ENCODE data around the gene SEC24A.
"Not testable (repeated sequence)": the region's sequence is repeated elsewhere in the genome, so short reads cannot be mapped to it uniquely, and the experiment has no call there.

Gene SEC24A

DNA sequence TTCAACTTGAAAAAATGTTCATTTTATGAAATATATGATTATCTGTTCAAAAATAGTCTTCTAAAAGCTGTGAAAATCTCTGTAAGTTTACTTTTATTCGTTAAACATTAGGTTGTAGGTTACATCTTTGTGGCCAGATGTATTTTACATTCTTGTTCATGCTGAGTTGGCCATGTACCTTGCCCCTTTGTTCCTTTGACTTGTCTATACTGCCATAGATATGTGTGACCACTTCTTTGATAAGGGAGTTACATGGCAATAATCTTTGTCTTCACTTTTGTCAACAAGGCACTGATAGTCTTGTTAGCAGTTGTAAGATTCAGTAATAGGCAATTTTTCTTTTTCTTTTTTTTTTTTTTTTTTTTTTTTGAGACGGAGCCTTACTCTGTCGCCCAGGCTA lies 15.9 kb downstream of the SEC24A start:
- Histone ChIP-seq H3K27me3 (replicated peaks; ENCODE audit: insufficient read depth, low read length) (no peaks in the 10 kb centered on the region), H3K4me3 (ENCODE audit: low read length) (no peak overlapping the region), H3K4me2 (ENCODE audit: low read depth, low read length) (no peak overlapping the region), H4K20me1 (ENCODE audit: insufficient read depth, low read length) (peaks cover 21% of the 10 kb centered on the region; the same call in 1 of the 2 replicates), H3K79me2 (ENCODE audit: low read length) (peaks cover 83% of the 10 kb centered on the region), H3K9me2 (replicated peaks; ENCODE audit: insufficient read depth, low read length) (no peaks in the 10 kb centered on the region), H3K27ac (ENCODE audit: low read length) (no peak overlapping the region), H3K4me1 (ENCODE audit: low read length) (no peaks in the 10 kb centered on the region), H3K9ac (ENCODE audit: low read length) (no peak overlapping the region), H3K36me3 (replicated peaks; ENCODE audit: insufficient read depth, low read length) (peaks cover 12% of the 10 kb centered on the region), H3K9me3 (replicated peaks; ENCODE audit: insufficient read depth, low read length) (no peaks in the 10 kb centered on the region), H2AFZ (ENCODE audit: low read length) (no peak overlapping the region), H3F3A (ENCODE audit: insufficient read depth, low read length) (no peaks in the 10 kb centered on the region; the same call in 1 of the 2 replicates)
- no peak for DNase-seq
- TF ChIP-seq, protein P1, sequence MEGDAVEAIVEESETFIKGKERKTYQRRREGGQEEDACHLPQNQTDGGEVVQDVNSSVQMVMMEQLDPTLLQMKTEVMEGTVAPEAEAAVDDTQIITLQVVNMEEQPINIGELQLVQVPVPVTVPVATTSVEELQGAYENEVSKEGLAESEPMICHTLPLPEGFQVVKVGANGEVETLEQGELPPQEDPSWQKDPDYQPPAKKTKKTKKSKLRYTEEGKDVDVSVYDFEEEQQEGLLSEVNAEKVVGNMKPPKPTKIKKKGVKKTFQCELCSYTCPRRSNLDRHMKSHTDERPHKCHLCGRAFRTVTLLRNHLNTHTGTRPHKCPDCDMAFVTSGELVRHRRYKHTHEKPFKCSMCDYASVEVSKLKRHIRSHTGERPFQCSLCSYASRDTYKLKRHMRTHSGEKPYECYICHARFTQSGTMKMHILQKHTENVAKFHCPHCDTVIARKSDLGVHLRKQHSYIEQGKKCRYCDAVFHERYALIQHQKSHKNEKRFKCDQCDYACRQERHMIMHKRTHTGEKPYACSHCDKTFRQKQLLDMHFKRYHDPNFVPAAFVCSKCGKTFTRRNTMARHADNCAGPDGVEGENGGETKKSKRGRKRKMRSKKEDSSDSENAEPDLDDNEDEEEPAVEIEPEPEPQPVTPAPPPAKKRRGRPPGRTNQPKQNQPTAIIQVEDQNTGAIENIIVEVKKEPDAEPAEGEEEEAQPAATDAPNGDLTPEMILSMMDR (IDR thresholded peaks at IDR 0.05; ENCODE audit: low read length), result no peak
- no peak for TF ChIP-seq EZH2phosphoT487 (IDR thresholded peaks at IDR 0.05; ENCODE audit: low read length)
- no peak for TF ChIP-seq EZH2 (optimal IDR thresholded peaks at IDR 0.05; ENCODE audit: low read depth, low read length)

GRCh38 chr5:134673546-134673945 lies 25.0 kb downstream of the SEC24A start:
- not testable (repeated sequence) for H3K27me3 ChIP-seq (replicated peaks; ENCODE audit: insufficient read depth, low read length); H2AFZ ChIP-seq (ENCODE audit: low read length); H3K9me3 ChIP-seq (replicated peaks; ENCODE audit: insufficient read depth, low read length); DNase-seq; H3K9ac ChIP-seq (ENCODE audit: low read length); H3F3A ChIP-seq (ENCODE audit: insufficient read depth, low read length); H3K27ac ChIP-seq (ENCODE audit: low read length); H3K4me1 ChIP-seq (ENCODE audit: low read length); H4K20me1 ChIP-seq (ENCODE audit: insufficient read depth, low read length); H3K4me3 ChIP-seq (ENCODE audit: low read length); H3K4me2 ChIP-seq (ENCODE audit: low read depth, low read length); H3K36me3 ChIP-seq (replicated peaks; ENCODE audit: insufficient read depth, low read length); H3K9me2 ChIP-seq (replicated peaks; ENCODE audit: insufficient read depth, low read length)
- peaks cover 42% of the 10 kb centered on the region for H3K79me2 ChIP-seq (ENCODE audit: low read length)

DNA sequence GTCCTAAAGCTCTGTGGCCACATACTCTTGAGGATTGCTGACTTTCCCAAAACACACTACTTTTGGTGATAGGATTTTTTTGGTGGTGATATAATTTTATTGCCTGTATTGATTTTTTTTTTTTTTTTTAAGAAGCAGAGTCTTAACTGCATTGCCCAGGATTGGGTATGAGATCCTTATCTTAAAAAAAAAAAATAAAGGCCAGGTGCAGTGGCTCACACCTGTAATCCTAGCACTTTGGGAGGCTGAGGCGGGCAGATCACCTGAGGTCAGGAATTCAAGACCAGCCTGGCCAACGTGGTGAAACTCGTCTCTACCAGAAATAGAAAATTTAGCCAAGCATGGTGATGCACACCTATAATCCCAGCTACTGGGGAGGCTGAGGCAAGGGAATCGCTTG lies 28.8 kb downstream of the SEC24A start:
- peaks cover 16% of the 10 kb centered on the region for H3K79me2 ChIP-seq (ENCODE audit: low read length)
- not testable (repeated sequence) for H3K4me1 ChIP-seq (ENCODE audit: low read length); H3F3A ChIP-seq (ENCODE audit: insufficient read depth, low read length); DNase-seq; H3K4me3 ChIP-seq (ENCODE audit: low read length); H3K9me2 ChIP-seq (replicated peaks; ENCODE audit: insufficient read depth, low read length); H2AFZ ChIP-seq (ENCODE audit: low read length); H3K9ac ChIP-seq (ENCODE audit: low read length); H3K9me3 ChIP-seq (replicated peaks; ENCODE audit: insufficient read depth, low read length); H4K20me1 ChIP-seq (ENCODE audit: insufficient read depth, low read length); H3K27me3 ChIP-seq (replicated peaks; ENCODE audit: insufficient read depth, low read length); H3K4me2 ChIP-seq (ENCODE audit: low read depth, low read length); H3K27ac ChIP-seq (ENCODE audit: low read length)
- H3K36me3 ChIP-seq (replicated peaks; ENCODE audit: insufficient read depth, low read length), result peaks cover 12% of the 10 kb centered on the region; the same call in 1 of the 2 replicates

GRCh38 chr5:134690144-134690543 lies 41.6 kb downstream of the SEC24A start:
- H3K4me1 ChIP-seq (ENCODE audit: low read length); DNase-seq; H3K79me2 ChIP-seq (ENCODE audit: low read length); H3K9me3 ChIP-seq (replicated peaks; ENCODE audit: insufficient read depth, low read length); H3K9me2 ChIP-seq (replicated peaks; ENCODE audit: insufficient read depth, low read length); H2AFZ ChIP-seq (ENCODE audit: low read length); H3K4me2 ChIP-seq (ENCODE audit: low read depth, low read length); H3K4me3 ChIP-seq (ENCODE audit: low read length); H3K27me3 ChIP-seq (replicated peaks; ENCODE audit: insufficient read depth, low read length); H3F3A ChIP-seq (ENCODE audit: insufficient read depth, low read length); H4K20me1 ChIP-seq (ENCODE audit: insufficient read depth, low read length); H3K9ac ChIP-seq (ENCODE audit: low read length); H3K27ac ChIP-seq (ENCODE audit: low read length): not testable (repeated sequence)
- peaks cover 16% of the 10 kb centered on the region; the same call in 1 of the 2 replicates for H3K36me3 ChIP-seq (replicated peaks; ENCODE audit: insufficient read depth, low read length)

- no peaks in the 10 kb centered on the region for H4K20me1 ChIP-seq (ENCODE audit: insufficient read depth, low read length)
- no peak overlapping the region for H2AFZ ChIP-seq (ENCODE audit: low read length)
- no peak overlapping the region for H3K4me3 ChIP-seq (ENCODE audit: low read length)
- no peaks in the 10 kb centered on the region for H3K79me2 ChIP-seq (ENCODE audit: low read length)
- TF ChIP-seq EZH2 (optimal IDR thresholded peaks at IDR 0.05; ENCODE audit: low read depth, low read length) (no peak), EZH2phosphoT487 (IDR thresholded peaks at IDR 0.05; ENCODE audit: low read length) (no peak)
- TF ChIP-seq, protein P1 (IDR thresholded peaks at IDR 0.05; ENCODE audit: low read length), result no peak
- H3K9ac ChIP-seq (ENCODE audit: low read length), result no peak overlapping the region
- H3K4me2 ChIP-seq (ENCODE audit: low read depth, low read length), result no peak overlapping the region
- H3K4me1 ChIP-seq (ENCODE audit: low read length), result no peaks in the 10 kb centered on the region
- peaks cover 11% of the 10 kb centered on the region; the same call in 1 of the 2 replicates for H3K36me3 ChIP-seq (replicated peaks; ENCODE audit: insufficient read depth, low read length)
- H3K27ac ChIP-seq (ENCODE audit: low read length), result no peak overlapping the region
- no peaks in the 10 kb centered on the region for H3K27me3 ChIP-seq (replicated peaks; ENCODE audit: insufficient read depth, low read length)
- H3K9me2 ChIP-seq (replicated peaks; ENCODE audit: insufficient read depth, low read length), result no peaks in the 10 kb centered on the region
- DNase-seq, result no peak
- no peaks in the 10 kb centered on the region for H3K9me3 ChIP-seq (replicated peaks; ENCODE audit: insufficient read depth, low read length)
- no peaks in the 10 kb centered on the region for H3F3A ChIP-seq (ENCODE audit: insufficient read depth, low read length)
These were observed 44.1 kb downstream of the SEC24A start for GRCh38 chr5:134692722-134693121.

All from MM.1S (cell line).